ENCODE data around the gene SUSD5. TPM values are rescaled to one million over a fixed set of nuclear protein-coding genes. Genes with fewer than 3 reads are reported as not detected.
A peak's percentile ranks its signal among the peaks of the same experiment; 100 is the strongest.

Gene SUSD5
- total and polyA plus RNA-seq, 2 of the 13 experiments (the other 11 are each of a cell fraction or from before 2014, with no cell fraction given), result not detected

DNA sequence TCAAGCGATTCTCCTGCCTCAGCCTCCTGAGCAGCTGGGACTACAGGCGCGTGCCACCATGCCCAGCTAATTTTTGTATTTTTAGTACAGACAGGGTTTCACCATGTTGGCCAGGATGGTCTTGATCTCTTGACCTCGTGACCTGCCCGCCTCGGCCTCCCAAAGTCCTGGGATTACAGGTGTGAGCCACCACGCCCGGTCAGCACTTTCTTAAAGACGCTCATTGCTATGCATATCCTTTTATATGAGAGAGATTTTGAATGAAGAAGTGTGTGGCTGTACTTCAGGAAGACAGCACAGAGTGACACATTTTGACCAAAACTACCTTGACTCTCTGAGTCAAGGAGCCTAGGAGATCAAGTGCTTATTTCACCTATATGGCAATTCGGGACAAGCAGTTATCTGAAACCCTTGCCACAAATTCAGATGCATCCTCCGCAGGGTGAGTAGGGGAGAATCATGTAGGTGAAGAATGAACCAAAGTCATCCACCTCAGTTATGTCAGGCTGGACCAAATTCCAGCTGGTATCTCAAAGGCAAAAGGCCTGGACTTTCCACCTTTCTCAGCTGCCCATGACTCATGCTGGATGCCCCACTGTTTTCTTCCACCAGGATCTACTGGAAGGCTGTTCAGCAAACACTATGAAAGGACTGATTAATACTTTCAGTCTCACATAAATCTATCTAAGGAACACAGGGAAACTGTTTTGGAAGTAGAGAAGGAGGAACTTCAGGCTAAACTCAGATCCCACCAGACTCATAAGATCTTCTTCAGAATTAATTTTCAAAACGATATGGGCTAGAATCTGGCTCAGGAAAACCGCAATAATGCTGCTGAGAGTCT, 31.9 kb downstream of the SUSD5 start (continued):
- TF ChIP-seq ZNF605 (CRISPR knock-in tag; IDR thresholded peaks at IDR 0.05), result no peak
- no peak for TF ChIP-seq FOXP1 (IDR thresholded peaks at IDR 0.05)
- no peak; the same call in 1 of the 2 replicates for TF ChIP-seq FOXP1 (CRISPR knock-in tag; IDR thresholded peaks at IDR 0.05)
- TF ChIP-seq, protein P1, sequence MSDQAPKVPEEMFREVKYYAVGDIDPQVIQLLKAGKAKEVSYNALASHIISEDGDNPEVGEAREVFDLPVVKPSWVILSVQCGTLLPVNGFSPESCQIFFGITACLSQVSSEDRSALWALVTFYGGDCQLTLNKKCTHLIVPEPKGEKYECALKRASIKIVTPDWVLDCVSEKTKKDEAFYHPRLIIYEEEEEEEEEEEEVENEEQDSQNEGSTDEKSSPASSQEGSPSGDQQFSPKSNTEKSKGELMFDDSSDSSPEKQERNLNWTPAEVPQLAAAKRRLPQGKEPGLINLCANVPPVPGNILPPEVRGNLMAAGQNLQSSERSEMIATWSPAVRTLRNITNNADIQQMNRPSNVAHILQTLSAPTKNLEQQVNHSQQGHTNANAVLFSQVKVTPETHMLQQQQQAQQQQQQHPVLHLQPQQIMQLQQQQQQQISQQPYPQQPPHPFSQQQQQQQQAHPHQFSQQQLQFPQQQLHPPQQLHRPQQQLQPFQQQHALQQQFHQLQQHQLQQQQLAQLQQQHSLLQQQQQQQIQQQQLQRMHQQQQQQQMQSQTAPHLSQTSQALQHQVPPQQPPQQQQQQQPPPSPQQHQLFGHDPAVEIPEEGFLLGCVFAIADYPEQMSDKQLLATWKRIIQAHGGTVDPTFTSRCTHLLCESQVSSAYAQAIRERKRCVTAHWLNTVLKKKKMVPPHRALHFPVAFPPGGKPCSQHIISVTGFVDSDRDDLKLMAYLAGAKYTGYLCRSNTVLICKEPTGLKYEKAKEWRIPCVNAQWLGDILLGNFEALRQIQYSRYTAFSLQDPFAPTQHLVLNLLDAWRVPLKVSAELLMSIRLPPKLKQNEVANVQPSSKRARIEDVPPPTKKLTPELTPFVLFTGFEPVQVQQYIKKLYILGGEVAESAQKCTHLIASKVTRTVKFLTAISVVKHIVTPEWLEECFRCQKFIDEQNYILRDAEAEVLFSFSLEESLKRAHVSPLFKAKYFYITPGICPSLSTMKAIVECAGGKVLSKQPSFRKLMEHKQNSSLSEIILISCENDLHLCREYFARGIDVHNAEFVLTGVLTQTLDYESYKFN (CRISPR knock-in tag; conservative IDR thresholded peaks at IDR 0.05), result peak; percentile 88
- peak; percentile 70 for TF ChIP-seq SAP130 (CRISPR knock-in tag; IDR thresholded peaks at IDR 0.05; ENCODE audit: low read depth)
- TF ChIP-seq HDAC2 (CRISPR knock-in tag; IDR thresholded peaks at IDR 0.05), result peak; percentile 84
- TF ChIP-seq ZNF761 (CRISPR knock-in tag; conservative IDR thresholded peaks at IDR 0.05), result peak; percentile 41; the same call in 1 of the 2 replicates
- peak; percentile 24 for TF ChIP-seq CBX1 (IDR thresholded peaks at IDR 0.05; ENCODE audit: low read depth)
- TF ChIP-seq ZNF614 (CRISPR knock-in tag; IDR thresholded peaks at IDR 0.05; ENCODE audit: borderline replicate concordance), result peak; percentile 85; the same call in 1 of the 2 replicates
- peak; percentile 99 for TF ChIP-seq FOSL2 (CRISPR knock-in tag; IDR thresholded peaks at IDR 0.05)
- TF ChIP-seq, protein P2, sequence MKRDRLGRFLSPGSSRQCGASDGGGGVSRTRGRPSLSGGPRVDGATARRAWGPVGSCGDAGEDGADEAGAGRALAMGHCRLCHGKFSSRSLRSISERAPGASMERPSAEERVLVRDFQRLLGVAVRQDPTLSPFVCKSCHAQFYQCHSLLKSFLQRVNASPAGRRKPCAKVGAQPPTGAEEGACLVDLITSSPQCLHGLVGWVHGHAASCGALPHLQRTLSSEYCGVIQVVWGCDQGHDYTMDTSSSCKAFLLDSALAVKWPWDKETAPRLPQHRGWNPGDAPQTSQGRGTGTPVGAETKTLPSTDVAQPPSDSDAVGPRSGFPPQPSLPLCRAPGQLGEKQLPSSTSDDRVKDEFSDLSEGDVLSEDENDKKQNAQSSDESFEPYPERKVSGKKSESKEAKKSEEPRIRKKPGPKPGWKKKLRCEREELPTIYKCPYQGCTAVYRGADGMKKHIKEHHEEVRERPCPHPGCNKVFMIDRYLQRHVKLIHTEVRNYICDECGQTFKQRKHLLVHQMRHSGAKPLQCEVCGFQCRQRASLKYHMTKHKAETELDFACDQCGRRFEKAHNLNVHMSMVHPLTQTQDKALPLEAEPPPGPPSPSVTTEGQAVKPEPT (CRISPR knock-in tag; IDR thresholded peaks at IDR 0.05; ENCODE audit: low read depth), result no peak
- no peak for TF ChIP-seq ZNF790 (CRISPR knock-in tag; IDR thresholded peaks at IDR 0.05; ENCODE audit: borderline replicate concordance)
- 0 out of 2 replicates have a peak, but pooled peaks have one; percentile 38 for TF ChIP-seq ZSCAN25 (CRISPR knock-in tag; IDR thresholded peaks at IDR 0.05)
- peak; percentile 66; the same call in 1 of the 2 replicates for TF ChIP-seq ZNF556 (CRISPR knock-in tag; IDR thresholded peaks at IDR 0.05; ENCODE audit: borderline replicate concordance)
- TF ChIP-seq ZNF441 (CRISPR knock-in tag; IDR thresholded peaks at IDR 0.05; ENCODE audit: borderline replicate concordance), result peak; percentile 76; the same call in 1 of the 2 replicates
- TF ChIP-seq, protein P3, sequence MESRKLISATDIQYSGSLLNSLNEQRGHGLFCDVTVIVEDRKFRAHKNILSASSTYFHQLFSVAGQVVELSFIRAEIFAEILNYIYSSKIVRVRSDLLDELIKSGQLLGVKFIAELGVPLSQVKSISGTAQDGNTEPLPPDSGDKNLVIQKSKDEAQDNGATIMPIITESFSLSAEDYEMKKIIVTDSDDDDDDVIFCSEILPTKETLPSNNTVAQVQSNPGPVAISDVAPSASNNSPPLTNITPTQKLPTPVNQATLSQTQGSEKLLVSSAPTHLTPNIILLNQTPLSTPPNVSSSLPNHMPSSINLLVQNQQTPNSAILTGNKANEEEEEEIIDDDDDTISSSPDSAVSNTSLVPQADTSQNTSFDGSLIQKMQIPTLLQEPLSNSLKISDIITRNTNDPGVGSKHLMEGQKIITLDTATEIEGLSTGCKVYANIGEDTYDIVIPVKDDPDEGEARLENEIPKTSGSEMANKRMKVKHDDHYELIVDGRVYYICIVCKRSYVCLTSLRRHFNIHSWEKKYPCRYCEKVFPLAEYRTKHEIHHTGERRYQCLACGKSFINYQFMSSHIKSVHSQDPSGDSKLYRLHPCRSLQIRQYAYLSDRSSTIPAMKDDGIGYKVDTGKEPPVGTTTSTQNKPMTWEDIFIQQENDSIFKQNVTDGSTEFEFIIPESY (CRISPR knock-in tag; IDR thresholded peaks at IDR 0.05), result no peak
- TF ChIP-seq, protein P4, sequence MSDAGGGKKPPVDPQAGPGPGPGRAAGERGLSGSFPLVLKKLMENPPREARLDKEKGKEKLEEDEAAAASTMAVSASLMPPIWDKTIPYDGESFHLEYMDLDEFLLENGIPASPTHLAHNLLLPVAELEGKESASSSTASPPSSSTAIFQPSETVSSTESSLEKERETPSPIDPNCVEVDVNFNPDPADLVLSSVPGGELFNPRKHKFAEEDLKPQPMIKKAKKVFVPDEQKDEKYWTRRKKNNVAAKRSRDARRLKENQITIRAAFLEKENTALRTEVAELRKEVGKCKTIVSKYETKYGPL (CRISPR knock-in tag; IDR thresholded peaks at IDR 0.05), result no peak
- TF ChIP-seq, protein P5, sequence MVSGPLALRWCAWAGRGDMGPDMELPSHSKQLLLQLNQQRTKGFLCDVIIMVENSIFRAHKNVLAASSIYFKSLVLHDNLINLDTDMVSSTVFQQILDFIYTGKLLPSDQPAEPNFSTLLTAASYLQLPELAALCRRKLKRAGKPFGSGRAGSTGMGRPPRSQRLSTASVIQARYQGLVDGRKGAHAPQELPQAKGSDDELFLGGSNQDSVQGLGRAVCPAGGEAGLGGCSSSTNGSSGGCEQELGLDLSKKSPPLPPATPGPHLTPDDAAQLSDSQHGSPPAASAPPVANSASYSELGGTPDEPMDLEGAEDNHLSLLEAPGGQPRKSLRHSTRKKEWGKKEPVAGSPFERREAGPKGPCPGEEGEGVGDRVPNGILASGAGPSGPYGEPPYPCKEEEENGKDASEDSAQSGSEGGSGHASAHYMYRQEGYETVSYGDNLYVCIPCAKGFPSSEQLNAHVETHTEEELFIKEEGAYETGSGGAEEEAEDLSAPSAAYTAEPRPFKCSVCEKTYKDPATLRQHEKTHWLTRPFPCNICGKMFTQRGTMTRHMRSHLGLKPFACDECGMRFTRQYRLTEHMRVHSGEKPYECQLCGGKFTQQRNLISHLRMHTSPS (CRISPR knock-in tag; IDR thresholded peaks at IDR 0.05; ENCODE audit: low read depth), result 0 out of 2 replicates have a peak, but pooled peaks have one; percentile 16
- no peak for TF ChIP-seq CHD2 (IDR thresholded peaks at IDR 0.05; ENCODE audit: low read depth, low read length)
